Esophagus (tissue), 2 donors: ENCODE data around the gene TDRD10. TPM values are rescaled to one million over a fixed set of nuclear protein-coding genes. Genes with fewer than 3 reads are reported as not detected.

Experiments
- H3K27ac ChIP-seq, 2 donors: one replicate each; pipeline ENCODE4 v1.5.1; 2013; ENCODE audit warnings: low read depth in 2 of 2, mild to moderate bottlenecking in 2 of 2, inconsistent platforms in 1 of 2, low read length in 1 of 2, moderate library complexity in 1 of 2
- H3K27me3 ChIP-seq, 2 donors: one replicate each; pipeline ENCODE4 v1.6.1; 2013; ENCODE audit warnings: low read length in 2 of 2, control low read depth in 1 of 2, mild to moderate bottlenecking in 1 of 2; ENCODE audit not compliant: insufficient read depth in 2 of 2, control insufficient read depth in 1 of 2
- H3K36me3 ChIP-seq, 2 donors: one replicate each; pipeline ENCODE4 v1.6.1; 2013; ENCODE audit warnings: low read length in 1 of 2; ENCODE audit not compliant: control insufficient read depth in 2 of 2, insufficient read depth in 2 of 2
- H3K4me1 ChIP-seq, 2 donors: one replicate each; pipeline ENCODE4 v1.6.1; 2013; ENCODE audit warnings: low read length in 1 of 2; ENCODE audit not compliant: control insufficient read depth in 2 of 2, insufficient read depth in 2 of 2
- H3K4me3 ChIP-seq, 2 donors: one replicate each; pipeline ENCODE4 v1.5.1; 2013; ENCODE audit warnings: low read length in 2 of 2, mild to moderate bottlenecking in 2 of 2, low read depth in 1 of 2, moderate library complexity in 1 of 2
- H3K9me3 ChIP-seq, 2 donors: one replicate each; pipeline ENCODE4 v1.6.1; 2013; ENCODE audit warnings: mild to moderate bottlenecking in 2 of 2, low read depth in 1 of 2, low read length in 1 of 2, moderate library complexity in 1 of 2; ENCODE audit not compliant: control insufficient read depth in 2 of 2, insufficient read depth in 1 of 2
- whole genome bisulfite sequencing, 2 donors: extraction: QIAGEN DNeasy Blood & Tissue Kit; methylation state at CpG; one replicate each; pipeline ENCODE4 v1.1.7; 2013; 5-methylcytosine and 5-hydroxymethylcytosine counted together
- polyA plus RNA-seq, 2 donors: library from polyadenylated mRNA; stranded (reverse); fragments of 200-250 nt; gene quantifications; one replicate each; pipeline ENCODE4 v1.2.3, GENCODE V29; 2013
- donor health status: healthy with polysubstance abuse.
- donor health status: Bipolar disorder and iron deficiency.

Gene TDRD10, protein sequence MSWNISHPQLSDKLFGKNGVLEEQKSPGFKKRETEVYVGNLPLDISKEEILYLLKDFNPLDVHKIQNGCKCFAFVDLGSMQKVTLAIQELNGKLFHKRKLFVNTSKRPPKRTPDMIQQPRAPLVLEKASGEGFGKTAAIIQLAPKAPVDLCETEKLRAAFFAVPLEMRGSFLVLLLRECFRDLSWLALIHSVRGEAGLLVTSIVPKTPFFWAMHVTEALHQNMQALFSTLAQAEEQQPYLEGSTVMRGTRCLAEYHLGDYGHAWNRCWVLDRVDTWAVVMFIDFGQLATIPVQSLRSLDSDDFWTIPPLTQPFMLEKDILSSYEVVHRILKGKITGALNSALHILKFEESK
- 1 to 10 TPM; 1.3 to 1.7 TPM for polyA plus RNA-seq

DNA sequence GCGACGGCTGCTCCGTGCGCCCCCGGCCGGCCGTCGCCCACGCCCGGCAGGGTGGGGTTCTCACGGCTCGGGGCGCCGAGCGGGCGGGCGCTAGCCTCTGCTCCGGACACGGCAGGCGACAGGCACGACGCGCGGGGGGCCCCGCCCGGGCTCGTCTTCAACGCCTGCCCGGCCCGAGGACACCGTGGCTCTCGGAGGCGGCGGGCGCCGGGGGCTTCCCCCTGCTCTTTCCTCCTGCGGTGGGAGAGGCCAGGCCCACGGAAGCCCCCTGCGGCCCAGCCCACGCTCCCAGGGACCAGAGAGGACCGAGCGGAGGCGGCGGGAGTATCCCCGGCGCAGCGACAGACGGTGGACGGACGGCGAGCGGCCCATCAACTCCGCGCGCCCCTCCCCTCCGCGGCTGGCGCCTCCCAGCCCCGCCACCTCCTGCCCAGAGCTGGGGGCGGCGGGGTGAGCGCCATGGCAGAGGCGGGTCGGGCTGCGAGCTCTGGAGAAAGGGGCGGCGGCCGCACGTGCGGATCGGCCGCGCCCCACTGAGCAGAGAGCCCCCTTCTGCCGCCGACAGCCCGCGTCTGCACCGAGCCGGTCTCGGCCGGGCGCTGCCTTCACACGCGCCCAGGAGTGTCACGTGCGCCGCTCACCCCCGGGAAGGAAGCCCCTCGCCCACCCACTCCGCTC is at the start of gene TDRD10, which contains the start of gene SHE:
TSS of gene TDRD10 (plus strand) at position 154 of the 678 bp plus-strand sequence. CDS start 4,685 bp downstream, outside the sequence.
TSS of gene SHE (minus strand) at position 347 of the 678 bp plus-strand sequence. CDS start 386 bp downstream, outside the sequence.
- Histone ChIP-seq H3K9me3 (peaks cover 0 to 4% of the 10 kb centered on the region in 2 donors), H3K27me3 (peaks cover 8 to 9% of the 10 kb centered on the region in 2 donors), H3K4me3 (peak within 1 kb of the TSS; percentile 44 to 47), H3K4me1 (peaks cover 0 to 10% of the 10 kb centered on the region in 2 donors), H3K27ac (peak within 1 kb of the TSS; percentile 34 to 68), H3K36me3 (no peaks in the 10 kb centered on the region)
- 4% methylated on average over 79 to 90 of the region's 90 CpGs for WGBS, 2 donors

DNA sequence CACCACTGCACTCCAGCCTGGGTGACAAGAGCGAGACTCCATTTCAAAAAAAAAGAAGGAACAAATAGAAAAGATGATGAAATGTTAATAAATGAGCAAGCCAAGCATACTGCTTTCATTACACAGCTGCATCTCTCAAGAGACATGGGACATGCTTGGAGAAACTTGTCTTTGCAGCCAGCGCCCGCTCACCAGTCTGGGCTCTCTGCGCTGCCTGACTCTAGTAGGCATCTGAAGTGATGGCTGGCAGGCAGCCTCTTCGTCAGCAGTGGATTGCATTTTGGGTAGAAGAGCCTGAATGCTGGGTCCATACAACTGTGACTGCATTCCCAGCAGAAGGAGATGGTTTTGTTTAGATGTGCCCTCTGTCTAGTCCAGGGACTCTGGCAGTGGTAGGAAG is 48.9 kb upstream of the TDRD10 start:
- H3K27ac ChIP-seq, result peak overlapping the region; percentile 50 to 59

DNA sequence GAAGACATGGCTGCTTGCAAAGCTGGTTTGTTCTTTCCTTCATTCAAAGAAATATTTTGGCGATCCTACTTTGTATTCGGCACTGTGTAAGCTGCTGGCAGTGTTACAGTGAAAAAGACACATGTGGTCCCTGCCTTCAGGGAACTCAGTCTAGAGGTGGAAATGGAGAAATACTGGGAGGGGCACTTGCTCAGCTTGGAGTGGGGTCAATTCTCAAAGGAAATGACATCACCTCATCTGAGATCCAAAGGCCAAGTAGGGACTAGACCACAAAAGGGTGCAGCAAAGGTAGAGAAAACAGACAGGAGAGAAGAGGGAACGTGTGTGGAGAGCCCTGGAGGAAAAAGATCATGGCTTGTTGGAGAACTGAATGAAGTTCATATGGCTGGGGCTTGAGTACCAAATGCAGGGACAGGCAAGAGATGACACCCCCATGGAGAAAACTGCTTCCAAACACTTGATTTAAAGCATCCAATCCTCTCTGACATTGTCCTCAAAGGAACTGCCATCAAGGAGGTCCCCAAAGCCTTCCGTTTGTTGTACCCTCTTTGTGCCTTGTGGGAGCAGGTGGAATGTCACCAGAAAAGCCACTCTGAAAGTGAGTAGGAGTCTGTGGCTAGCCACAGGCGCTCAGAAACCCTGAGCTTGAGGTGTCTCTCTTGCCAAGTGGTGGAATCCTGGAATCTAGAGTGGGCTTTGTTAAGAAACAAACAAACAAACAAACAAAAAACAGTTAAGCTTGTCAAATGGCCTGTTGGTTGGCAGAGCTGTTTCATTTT is 48.3 kb upstream of the TDRD10 start:
- no peak overlapping the region for H3K4me3 ChIP-seq
- no peaks in the 10 kb centered on the region for H3K9me3 ChIP-seq
- 51 to 52% methylated on average over 5 of the region's 5 CpGs for WGBS, 2 donors
- H3K27ac ChIP-seq, result peak overlapping the region; percentile 50 to 59
- H3K4me1 ChIP-seq, result peaks cover 0 to 5% of the 10 kb centered on the region in 2 donors
- peaks cover 4 to 10% of the 10 kb centered on the region in 2 donors for H3K36me3 ChIP-seq
- H3K27me3 ChIP-seq, result no peaks in the 10 kb centered on the region

More for the DNA sequence above, 48.9 kb upstream of the TDRD10 start:
- no peaks in the 10 kb centered on the region for H3K27me3 ChIP-seq
- peaks cover 8 to 10% of the 10 kb centered on the region in 2 donors for H3K36me3 ChIP-seq
- H3K4me1 ChIP-seq, result peaks cover 0 to 5% of the 10 kb centered on the region in 2 donors
- 79 to 81% methylated on average over 5 of the region's 5 CpGs for WGBS, 2 donors
- no peak overlapping the region for H3K4me3 ChIP-seq
- no peaks in the 10 kb centered on the region for H3K9me3 ChIP-seq

DNA sequence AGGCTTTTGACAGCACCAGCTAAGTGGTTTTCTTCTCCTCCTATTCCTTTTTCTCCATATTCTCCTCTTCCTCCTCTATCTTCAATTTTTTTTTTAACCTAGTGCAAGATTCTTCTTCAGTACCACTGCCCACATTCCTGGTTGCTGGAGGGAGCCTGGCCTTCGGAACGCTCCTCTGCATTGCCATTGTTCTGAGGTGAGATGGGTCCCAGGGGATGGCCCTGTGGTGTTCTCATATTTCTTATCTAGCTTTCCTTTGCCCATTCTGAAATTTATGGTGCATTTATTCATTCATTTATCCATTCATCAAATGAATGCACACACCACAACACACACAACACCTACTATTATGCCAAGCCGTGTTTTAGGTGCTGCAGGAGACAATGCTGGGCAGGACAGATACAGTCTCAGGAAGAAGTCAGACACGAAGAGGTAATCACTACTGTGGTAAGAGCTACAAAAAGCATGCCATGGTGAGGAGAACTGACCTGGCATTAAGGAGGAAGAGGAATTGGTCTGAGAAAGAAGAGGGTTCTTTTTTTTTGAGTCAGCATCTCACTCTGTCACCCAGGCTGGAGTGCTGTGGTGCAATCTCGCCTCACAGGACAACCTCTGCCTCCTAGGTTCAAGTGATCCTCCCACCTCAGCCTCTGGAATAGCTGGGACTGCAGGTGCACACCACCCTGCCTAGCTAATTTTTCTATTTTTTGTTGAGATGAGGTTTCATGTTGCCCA is 47.5 kb upstream of the TDRD10 start:
- Histone ChIP-seq H3K4me3 (no peak overlapping the region), H3K27ac (no peak overlapping the region), H3K9me3 (no peaks in the 10 kb centered on the region), H3K27me3 (no peaks in the 10 kb centered on the region), H3K4me1 (peaks cover 0 to 5% of the 10 kb centered on the region in 2 donors), H3K36me3 (peaks cover 4 to 8% of the 10 kb centered on the region in 2 donors)
- 85% methylated on average over 5 of the region's 5 CpGs for WGBS, 2 donors

DNA sequence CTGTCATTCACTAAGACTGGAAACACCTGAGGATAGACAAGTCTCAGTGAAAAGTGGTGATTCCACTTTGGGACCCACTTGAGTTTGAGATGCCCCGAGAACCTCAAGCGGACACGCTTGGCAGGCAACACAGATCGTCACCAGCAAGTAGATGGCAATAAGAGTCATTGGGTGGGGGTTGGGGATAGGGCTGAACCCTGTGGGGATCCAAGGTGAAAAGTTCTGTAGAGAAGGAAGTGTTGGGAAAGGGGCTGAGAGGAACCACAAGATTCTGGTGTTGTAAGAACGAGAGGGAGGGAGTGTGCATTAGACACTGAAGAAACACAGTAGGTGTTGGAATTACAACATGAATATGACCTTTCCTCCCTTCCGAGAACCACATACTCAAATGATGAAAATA is 45.4 kb upstream of the TDRD10 start:
- H3K4me1 ChIP-seq, result peaks cover 0 to 5% of the 10 kb centered on the region in 2 donors

DNA sequence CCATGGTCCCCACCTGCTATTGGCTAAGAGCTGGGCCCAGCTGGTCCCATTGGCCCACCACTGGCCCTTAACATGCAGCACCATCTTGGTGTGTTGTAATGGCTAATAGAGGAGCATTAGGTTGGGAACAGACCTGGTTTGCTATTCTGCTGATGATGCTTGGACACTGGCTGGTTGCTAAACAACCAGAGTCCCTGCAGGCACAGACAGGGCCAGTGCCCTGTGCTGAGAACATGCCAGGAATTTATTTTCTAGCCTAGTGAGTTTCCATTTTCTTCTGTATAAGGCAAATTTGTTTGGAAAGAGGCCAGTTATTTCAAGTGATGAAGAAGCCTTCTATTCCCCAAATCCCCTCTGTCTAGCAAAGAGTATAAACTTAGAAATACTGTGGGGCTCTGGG is 42.9 kb upstream of the TDRD10 start:
- H3K4me3 ChIP-seq, result no peak overlapping the region
- H3K27me3 ChIP-seq, result no peaks in the 10 kb centered on the region
- H3K9me3 ChIP-seq, result no peaks in the 10 kb centered on the region
- H3K4me1 ChIP-seq, result no peaks in the 10 kb centered on the region
- H3K27ac ChIP-seq, result no peak overlapping the region
- H3K36me3 ChIP-seq, result peaks cover 0 to 4% of the 10 kb centered on the region in 2 donors

More for the DNA sequence above, 45.4 kb upstream of the TDRD10 start:
- Histone ChIP-seq H3K9me3 (no peaks in the 10 kb centered on the region), H3K4me3 (no peak overlapping the region), H3K27ac (no peak overlapping the region), H3K36me3 (peaks cover 0 to 4% of the 10 kb centered on the region in 2 donors), H3K27me3 (no peaks in the 10 kb centered on the region)
- WGBS, 2 donors, result 94 to 95% methylated on average over 6 of the region's 6 CpGs

DNA sequence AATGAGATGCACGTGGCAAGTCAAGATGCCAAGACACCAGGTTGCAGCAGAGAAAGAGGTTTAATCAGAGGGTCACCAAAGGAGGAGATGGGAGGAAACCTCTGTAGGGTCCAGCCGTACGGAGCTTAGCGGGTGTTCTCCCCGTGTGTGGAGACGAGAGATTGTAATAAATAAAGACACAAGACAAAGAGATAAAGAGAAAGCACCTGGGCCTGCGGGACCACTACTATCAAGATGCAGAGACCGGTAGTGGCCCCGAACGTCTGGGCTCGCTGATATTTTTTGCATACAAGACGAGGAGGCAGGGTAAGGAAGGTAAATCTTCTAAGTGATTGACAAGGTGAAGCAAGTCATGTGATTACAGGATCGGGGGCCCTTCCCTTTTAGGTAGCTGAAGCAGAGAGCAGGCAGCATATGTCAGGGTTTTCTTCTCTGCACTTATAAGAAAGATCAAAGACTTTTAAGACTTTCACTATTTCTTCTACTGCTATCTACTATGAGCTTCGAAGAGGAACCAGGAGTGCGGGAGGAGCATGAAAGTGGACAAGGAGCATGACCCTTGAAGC is 41.2 kb upstream of the TDRD10 start:
- Histone ChIP-seq H3K4me1 (no peaks in the 10 kb centered on the region), H3K27ac (peak overlapping the region in 1 of 2 donors; percentile 4), H3K9me3 (no peaks in the 10 kb centered on the region), H3K4me3 (no peak overlapping the region), H3K36me3 (peaks cover 0 to 9% of the 10 kb centered on the region in 2 donors), H3K27me3 (no peaks in the 10 kb centered on the region)
- WGBS, 2 donors, result 70 to 78% methylated on average over 15 of the region's 15 CpGs

DNA sequence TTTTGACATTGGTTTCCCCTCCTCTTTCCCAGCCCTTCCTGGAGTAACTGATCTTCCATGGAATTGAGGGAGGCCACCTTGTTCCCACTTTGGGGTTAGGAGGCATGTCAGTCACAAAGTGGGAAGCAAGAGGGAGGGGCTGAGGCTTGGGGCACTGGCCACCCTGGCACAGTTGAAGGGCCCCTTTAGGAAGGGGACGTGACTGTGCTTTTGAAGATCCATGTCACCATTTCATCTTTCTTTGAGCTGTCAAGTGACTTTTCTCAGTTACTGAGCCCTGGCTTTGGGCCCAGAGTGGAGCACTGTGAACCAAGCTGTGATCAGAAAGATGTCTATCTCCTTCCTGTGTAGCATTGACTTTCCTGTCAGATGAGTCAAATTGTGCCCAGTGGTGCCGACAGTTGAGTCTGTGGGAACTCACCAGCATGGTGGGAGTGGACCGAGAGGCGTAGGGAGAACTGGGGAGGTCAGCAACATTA is 38.5 kb upstream of the TDRD10 start:
- Histone ChIP-seq H3K27me3 (no peaks in the 10 kb centered on the region), H3K9me3 (no peaks in the 10 kb centered on the region), H3K36me3 (peaks cover 0 to 7% of the 10 kb centered on the region in 2 donors), H3K4me1 (no peaks in the 10 kb centered on the region), H3K27ac (peak overlapping the region; percentile 62 to 78), H3K4me3 (no peak overlapping the region)
- WGBS, 2 donors, result 50 to 68% methylated on average over 4 of the region's 4 CpGs
